NCI-H524 treated with DMSO at 0.1 percent for 48 hours (cell line): ENCODE results near the gene PRR23B.

Source experiments
- DNase-seq: peaks from one replicate; lab custom pipeline; 2025; lab: John Stamatoyannopoulos, UW

The PRR23B gene

DNA sequence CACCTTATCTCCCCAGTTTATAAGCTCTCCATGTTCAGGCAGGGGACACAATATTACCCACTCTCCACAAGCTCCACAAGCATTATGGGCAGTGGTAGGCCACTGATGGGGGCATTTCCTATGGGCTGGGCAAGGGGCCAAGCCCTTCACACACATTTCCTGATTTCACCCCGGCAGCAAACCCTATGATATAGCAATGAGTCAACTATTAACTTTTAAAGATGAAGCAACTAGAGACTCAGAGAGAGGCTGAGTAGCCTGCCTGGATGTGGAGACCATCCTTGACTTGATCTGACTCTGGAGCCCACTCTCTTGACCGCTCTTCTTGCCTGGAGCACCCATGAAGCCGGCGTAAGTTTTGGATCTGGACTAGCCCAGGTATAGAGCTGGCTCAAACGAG lies 46.3 kb downstream of the PRR23B start:
- no peak for DNase-seq

GRCh38 chr3:138972941-138973340 lies 47.8 kb downstream of the PRR23B start:
- DNase-seq, result no peak

DNA sequence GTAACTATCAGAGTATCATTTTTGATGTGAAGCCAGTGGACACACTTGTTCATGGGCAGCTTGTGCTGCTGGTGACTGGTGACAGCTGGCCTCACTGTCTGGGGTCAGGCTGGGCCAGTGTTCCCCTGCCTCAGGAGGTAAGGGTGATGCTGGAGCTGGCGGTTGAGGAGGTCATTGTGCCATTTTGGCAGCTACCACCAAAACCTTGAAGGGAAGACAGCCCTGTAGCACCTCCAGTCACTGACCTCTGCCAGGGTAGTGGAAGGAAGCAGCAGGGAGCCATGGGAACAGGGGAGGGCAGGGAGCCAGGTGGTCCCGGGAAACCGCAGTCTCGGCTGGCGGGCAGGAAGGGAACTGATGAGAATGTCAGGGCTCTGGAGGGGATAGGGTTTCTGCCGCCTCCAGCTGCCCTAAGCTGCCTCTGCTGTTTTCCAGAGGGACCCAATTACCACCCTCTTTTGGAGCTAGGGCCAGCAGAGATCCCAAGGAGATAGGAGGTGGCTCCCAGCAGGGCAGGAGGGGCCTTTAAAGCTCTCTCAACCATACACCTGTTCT lies 48.9 kb downstream of the PRR23B start:
- no peak for DNase-seq
